DMS53 (cell line): Measurements from ENCODE around the gene PDHX.
"Not testable (repeated sequence)": the region's sequence is repeated elsewhere in the genome, so short reads cannot be mapped to it uniquely, and the experiment has no call there.

Experiments
- DNase-seq: peaks from one replicate; lab custom pipeline; 2025; lab: John Stamatoyannopoulos, UW

Gene PDHX

DNA sequence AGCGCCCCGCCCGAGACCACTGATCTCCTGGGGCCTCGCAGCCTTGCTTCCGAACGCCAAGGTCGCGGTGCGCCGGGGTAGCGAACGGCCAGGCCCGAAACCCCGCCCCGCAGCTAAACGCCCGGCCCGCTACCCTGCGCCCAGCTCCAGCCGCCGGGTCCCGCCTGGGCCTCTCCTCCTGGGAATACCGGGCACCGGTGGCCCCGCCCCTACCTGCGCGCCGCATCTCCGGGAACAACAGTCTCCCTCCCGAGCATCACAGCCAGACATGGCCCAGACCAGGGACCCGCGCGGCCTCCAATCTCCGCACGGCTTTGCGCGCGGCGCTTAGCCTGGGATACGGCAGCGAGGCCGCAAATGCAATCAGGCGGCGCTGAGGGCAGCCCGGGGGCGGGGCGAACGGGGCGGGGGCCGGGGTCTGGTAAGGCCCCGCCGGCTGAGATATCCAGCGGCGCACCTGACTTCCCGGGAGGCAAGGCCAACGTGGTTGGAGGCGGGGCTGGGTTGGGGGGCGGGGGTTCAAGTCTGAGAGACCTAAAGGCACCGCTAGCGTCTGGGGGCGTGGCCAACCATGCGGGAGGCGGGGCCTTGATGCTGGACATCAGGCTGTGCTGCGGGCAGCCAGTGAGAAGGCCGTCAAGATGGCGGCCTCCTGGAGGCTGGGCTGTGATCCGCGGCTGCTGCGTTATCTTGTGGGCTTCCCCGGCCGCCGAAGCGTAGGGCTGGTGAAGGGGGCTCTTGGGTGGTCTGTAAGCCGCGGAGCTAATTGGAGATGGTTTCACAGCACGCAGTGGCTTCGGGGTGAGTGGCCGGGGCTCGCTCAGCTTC lies at the start of gene PDHX, which contains the start of gene APIP:
PDHX (plus strand) TSS at position 604 of the 828 bp plus-strand sequence; CDS start at position 642, 38 bp downstream.
APIP (minus strand) TSS at position 365 of the 828 bp plus-strand sequence; CDS start at position 270, 95 bp downstream.
- peak; percentile 98 for DNase-seq

DNA sequence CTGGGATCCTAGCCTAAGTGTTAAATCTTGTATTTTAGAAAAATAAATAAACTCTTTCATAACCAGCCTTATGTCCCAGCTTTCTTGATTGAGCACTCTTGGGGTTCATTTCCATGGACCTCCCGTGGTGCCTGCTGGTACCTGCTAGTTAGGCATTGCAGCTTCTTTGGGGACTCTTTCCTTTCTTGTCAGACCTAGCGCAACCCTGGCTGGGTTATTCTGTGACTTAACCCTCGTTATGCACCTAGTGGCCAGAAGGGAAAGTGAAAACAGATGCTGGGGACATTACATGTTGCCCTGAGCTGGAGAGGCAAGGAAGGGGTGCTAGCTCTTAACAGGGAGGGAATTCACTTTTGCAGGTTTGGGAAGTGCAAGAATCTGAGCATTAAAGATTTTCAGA lies 47.0 kb upstream of the PDHX start:
- peak; percentile 12 for DNase-seq

DNA sequence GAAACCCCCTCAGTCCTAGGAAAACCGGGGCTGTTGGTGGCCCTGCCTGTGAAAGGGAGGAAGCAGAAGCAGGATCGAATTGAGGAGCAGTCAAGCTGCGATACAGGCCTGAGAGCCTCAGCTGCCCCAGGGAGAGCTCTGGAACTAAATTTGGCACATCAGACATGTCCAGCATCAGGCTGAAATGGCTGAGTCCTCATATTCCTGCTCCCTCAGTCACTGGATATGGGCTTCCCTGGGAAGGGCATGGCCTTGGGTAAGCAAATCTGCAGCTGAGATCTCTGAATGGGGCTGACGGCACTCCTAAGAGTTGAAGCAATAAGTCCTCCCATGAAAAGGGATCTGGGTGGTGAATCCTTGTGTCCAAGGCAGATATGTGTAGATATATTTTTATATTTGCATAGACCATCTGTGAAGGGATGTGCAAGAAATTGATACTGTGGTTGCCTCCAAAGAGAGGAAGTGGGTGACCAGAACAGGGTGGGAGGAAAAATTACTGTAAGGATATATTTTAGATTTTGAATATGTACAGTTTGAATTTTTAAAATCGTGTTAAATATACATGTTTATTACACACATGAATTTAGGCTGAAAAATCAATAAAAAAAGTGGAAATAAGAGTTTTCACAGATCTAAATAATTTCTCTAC lies 45.7 kb upstream of the PDHX start:
- DNase-seq: no peak

DNA sequence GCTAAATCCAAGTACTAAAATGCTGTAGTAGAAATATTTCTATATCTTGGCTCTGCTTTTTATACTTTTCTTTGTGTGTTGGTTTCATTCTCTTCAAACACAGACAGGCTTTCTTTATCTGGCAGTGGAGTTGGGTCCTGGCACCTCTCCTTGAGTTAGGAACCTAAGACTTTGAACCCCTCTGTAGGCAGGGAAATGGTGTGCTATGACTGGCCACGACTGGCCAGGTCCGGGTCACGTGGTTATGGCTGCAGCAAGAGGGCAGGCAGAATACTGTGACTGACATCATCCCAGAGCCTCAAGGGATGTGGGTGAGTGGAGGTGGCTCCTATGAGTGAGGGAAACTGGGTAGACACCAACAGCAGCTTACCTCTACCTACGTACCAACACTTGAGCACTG lies 42.2 kb upstream of the PDHX start:
- DNase-seq: no peak

DNA sequence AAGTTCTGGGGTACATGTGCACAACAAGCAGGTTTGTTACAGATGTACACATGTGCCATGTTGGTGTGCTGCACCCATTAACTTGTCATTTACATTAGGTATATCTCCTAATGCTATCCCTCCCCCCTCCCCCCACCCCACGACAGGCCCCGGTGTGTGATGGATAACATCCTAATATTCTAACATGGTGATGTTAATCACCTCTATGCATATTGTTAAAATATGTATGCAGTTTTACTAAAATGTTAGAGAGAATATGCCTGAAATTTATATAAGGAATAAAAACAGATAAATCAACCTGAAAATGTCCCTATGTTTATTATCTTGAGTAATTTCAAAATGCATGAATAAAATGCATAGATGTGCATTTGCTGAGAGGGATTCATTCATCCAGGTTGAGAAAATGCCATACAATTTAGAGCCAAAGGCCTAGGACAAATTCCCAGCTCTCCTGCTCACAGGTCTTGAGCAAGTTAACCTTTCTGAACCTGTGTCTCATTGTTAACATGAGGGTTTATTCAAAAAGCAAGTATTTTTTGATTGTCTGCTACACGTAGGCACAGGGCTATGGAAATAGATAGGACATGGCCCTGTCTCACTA lies 38.9 kb upstream of the PDHX start:
- no peak for DNase-seq

DNA sequence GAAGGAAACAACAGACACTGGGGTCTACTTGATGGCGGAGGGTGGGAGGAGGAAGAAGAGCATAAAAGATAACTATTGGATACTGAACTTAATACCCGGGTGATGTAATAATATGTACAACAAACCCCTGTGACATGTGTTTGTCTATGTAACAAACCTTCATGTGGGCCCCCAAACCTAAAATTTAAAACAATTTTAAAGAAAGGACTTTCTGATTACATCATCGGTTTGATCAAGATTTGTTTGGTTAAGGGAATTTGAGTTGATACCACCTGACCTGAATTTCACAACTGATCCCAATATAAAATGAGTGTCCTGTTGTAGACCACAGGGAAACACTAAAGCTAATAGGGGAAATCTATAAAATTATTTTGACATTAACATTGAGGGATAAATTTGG lies 34.5 kb upstream of the PDHX start:
- DNase-seq: no peak

DNA sequence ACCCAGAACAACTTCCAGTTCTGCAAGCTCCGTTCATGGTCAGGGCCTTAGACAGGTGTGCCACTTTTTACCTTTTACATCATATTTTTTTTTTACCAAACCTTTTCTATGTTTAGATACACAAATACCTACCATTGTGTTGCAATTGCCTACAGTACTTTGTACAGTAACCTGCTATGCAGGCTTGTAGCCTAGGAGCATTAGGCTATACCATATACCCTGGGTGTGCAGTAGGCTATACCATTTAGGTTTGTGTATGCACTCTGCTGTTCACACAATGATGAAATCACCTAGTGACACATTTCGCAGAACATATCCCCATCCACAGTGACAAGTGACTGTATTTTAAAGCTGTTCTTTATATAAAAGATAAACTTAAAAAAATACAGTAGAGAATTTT lies 29.8 kb upstream of the PDHX start:
- peak; percentile 34 for DNase-seq

DNA sequence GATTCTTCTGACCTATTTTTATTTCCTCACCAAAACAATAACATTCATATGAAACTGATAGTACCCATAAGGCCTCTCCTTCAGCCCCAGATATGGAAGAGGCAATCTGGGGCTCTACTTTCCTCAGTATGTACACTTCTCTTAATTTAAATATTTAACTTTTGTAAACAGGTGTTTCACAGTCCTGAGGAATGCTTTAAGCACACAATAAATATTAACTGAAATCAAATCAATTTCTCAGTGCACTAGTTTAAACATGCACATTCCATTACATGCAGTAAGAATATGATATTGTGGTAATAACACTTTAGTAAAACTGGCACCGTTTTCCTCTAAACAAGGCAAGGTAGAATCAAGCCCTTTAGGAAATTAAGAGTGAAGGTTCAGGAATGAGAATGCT lies 29.2 kb upstream of the PDHX start:
- no peak for DNase-seq

DNA sequence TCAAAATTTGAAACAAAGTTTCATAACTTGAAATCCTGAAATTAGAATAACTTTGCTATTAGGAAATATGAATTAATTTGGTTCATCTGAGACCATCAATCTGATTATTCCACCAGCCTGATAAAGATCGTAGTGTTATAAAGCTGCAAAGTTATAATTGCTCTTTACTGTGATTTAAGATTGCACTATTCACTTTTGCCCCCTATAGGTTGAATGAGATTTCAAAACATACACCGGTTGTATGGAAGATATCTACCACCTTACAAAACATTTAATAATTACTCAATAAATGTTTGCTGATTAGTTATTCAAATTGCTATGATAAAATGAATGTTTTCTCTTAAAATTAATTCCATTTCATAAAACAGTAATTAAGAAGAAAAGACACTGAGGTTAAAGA lies 26.3 kb upstream of the PDHX start:
- peak; percentile 21 for DNase-seq

DNA sequence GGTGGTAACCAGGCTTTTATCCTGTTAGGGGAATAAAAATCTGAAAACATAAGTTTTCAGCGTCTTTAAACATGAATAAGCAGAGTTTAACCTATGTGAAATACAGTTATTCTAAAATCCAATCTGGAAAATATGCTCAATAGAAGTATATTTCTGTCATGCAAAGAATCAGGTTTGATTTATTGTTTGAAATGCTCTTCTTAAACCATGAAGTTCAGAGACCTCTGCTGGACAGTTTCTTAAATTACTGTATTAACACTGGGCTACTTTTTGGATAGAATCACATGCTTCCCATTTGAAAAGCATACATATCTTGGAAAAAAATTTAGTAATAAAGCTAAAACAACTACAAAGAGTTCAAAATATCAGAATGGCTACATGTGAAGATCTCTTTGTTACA lies 25.6 kb upstream of the PDHX start:
- DNase-seq: peak; percentile 77

DNA sequence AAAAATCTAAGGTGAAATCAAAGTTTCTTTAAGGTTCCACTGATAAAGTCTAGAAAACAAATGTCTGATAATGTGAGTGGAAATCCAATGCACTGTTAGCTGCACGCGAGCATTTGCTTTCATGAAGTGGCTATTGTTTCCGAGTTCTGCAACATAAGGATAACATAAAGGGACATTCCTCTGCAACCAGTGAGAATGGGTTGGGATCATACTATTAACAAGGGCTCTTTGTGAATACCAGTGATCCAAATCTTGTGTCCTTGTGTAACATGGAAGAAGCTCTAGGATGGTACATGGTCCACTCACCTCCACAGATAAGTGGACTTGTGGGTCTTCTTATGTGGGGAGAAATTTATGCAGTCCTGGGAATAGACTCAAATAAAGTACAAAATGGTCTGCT lies 24.8 kb upstream of the PDHX start:
- no peak for DNase-seq

DNA sequence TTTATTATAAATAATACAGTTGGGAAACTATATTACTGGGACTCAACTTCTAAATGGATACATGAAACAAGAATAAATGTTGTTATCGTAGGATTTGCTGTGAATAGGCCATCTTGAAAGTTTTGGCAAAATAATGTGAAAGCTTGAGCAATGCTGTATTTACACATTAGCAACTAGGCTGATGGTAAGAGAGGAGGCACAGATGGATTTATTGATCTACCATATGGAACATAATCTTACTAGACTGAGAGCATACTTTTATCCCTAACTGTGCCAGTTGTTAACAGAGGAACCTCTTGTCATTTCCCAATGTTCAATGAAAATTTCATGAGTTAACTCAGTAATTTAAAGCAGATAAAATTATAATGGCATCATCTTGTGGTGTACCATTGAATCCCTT lies 23.0 kb upstream of the PDHX start:
- no peak for DNase-seq

DNA sequence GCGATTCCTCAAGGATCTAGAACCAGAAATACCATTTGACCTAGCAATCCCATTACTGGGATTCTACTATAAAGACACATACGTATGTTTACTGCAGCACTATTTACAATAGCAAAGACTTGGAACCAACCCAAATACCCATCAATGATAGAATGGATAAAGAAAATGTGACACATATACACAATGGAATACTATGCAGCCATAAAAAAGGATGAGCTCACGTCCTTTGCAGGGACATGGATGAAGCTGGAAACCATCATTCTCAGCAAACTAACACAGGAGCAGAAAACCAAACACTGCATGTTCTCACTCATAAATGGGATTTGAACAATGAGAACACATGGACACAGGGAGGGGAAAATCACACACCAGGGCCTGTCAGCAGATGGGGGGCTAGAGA lies 20.2 kb upstream of the PDHX start:
- DNase-seq: not testable (repeated sequence)

DNA sequence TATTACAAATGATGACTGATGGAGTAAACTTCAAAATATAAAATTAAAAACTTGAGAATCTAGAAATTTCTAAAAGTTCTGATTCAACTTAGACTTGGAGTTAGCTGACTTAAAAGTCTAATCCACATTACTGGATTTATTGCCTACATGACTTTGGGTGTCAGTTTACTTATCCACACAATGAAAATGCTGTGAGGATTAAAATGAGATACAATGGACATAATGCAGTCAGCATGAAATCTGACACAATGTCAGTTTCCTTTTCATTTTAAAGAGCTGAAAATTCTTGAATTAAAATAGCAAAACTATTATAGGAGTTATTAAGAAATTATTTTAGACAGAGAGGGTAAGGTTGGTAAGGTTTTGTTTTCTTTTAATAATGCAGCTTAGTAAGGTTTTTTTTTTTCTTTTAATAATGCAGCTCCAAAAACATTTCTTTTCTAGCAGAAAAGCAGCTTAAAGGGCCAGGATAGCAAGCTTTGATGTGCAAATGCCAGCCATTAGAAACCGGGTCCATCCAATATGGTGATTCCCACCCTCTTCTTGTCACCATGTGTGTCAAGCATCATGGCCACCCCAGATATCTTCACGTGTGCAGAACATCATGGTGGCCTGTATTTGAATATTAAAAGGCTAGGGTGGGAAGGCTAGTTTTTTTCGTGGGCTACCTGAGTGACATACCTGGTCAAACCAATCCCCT lies 19.1 kb upstream of the PDHX start:
- DNase-seq: no peak

DNA sequence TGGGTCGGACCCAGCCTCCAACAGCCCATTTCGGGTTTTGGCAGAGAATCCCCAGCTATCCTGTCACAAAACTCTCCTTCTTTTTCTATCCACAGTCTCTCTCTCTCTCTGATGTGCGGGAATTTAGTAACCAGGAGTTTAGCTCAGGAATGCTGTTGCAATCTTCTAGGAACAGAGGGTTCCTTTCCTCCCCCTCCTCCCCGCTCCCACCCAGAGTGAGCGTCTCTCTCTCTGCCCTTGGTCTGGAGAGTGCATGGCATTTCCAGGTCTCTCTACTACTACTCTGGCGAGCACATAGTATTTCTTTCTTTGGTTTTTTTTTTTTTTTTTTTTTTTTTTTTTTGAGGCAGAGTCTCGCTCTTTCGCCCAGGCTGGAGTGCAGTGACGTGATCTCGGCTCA lies 17.9 kb upstream of the PDHX start:
- DNase-seq: no peak

DNA sequence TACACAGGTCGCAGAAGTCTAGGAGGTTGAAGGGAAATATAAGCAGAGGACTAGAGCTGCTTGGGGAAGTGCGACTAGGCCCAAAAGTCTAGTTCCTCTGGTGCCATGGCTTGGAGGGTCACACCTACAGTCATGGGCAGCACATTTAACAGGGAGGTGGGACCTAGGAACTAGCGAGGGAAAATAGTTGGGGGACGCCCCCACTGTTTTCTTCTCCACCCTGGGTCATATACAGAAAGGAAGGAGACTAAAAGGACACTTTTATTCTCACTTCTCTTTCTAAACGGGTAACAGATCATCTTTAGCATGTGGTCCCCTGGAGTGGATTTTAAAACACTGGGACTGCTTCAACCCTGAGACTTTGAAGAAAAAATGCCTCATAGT lies 16.8 kb upstream of the PDHX start:
- DNase-seq: peak; percentile 22

DNA sequence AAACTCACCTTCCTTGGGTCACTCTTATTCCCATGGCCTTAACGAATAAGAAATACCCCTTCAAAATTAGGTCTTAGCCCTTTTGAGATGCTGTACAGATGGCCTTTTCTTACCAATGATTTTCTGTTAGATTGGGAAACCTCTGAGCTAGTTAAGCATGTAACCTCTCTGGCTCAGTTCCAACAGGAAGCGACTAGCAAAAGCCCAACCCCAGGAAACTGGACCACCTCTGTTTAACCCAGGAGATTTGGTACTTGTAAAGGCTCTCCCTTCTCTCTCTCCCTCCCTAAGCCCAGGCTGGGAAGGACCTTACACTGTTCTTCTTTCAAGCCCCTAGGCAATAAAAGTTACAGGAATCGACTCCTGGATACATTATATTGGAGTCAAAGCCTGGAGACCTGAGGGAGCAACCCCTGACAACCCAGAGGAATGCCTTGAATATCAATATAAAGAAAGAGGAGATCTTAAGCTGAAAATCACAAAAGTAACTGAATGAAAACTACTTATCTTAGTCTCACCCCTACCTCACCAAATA lies 11.9 kb upstream of the PDHX start:
- peak; percentile 14 for DNase-seq

DNA sequence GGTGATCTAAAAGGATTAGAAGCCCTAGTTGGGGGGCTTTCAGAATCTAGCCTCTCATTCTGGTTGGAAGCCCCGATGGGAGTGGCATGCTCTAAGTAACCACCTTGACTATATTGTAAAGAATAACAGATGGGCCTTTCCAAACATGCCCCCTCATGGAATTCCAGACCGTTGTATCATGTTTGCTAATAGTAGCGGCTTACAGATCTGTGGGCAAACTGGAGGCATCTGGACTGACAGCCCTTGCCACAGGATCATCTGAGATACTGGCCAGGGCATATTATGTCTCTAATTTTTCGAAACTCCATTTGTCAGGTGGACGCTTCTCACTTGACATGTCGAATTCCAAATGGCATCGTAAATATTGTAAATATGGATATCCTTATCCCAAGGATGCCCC lies 10.8 kb upstream of the PDHX start:
- no peak for DNase-seq

DNA sequence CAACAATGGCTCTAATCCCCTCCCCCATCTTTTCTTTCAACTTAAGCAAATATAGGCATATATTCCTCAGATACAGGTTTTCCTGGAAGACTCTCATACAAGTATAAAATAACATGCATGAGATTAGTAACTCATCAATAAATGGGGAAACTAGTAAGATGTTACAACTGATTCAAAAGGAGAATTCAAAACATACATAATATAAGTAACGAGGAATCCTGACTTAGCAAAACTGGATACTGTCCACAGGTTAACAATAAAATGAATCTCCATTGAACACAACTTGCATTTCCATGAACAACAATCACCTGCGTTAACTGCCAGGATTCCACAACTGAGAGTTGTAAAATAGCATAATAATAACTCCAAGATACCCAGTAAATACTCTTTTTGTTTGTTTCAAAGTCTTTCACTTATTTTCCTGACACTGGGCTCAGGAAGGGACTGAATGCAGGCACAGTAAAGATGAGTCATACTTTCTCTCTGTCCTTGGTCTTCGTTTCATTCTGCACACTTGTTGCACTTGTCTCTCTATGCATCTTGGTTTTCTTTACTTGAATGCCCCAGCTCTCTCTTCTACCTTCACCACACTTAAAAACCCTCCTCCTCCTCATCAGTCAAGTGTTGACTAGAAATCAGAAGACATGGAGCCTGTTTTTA lies 8.4 kb upstream of the PDHX start:
- DNase-seq: peak; percentile 9

DNA sequence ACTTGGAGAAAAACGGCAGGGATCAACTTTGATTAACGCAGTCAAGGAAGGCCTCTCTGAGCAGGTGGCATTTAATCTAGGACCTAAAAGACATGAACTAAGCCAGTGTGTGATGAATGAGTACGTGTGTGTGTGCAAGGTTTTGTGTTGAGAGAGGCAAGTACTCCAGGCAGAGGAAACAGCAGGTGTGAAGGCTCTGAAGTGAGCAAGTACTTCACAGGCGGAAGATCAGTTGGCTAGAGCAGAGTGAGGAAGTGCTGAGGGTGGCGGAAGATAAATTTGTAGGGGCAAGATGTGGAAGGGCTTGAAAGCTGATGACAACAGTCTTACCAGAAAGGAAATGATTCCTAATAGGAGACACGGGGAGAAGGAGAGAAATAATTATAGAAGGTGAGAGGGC lies 7.0 kb upstream of the PDHX start:
- DNase-seq: peak; percentile 48

DNA sequence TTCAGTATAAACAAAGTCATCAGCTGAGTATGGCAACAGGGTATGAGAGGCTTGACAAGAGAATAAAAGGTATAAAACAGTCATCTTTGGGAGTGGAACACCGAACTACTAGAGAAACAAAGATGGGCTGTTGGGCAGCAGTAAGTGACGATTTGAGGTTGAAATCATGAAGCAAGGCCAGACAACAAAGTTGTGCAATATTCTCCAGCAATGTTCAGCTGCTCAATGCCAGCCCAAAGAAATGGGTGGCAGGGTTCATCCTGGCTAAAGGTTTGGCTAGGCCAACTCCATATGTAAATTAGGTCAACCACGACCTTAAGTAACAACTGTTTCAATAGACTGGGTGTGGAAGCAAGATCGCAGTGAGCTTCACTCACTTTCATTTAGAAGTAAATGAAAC lies 6.5 kb upstream of the PDHX start:
- no peak for DNase-seq

DNA sequence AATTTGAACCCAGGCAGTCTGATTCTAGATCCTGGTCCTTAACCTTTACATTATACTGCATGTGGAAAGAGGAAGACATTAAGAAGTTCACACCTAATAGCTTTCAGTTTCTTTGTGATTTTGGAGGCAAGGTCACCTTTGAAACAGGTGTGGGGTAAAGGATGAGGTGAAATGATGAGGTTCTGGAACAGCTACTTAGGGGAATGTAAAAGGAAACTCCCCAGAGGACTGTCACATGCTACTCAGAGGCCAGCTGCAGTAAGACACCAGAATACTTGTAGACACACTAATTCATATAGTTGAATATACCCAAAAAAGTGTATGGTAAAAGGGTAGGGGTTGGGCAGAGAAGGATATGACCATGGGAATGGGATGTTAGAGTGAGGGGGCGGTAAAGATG lies 5.6 kb upstream of the PDHX start:
- DNase-seq: no peak
